Cardiac septum (tissue), 1 donor: Measurements from ENCODE around the gene SKI. TPM values are rescaled to one million over a fixed set of nuclear protein-coding genes. Genes with fewer than 3 reads are reported as not detected.

Experiments used
- DNase-seq: peaks from one replicate; pipeline ENCODE4 v3.0.0-alpha.2; 2020; ENCODE audit warnings: low spot score
- intact Hi-C: fragments of 100-400 bp; cut with DNase I; formaldehyde crosslinking; loops from one replicate; pipeline ENCODE4 v1.14.0; 2022
- total RNA-seq: library from RNA; stranded (reverse); fragmentation: NEBNext Ultra II Directional; extraction: Animal tissue kit (Norgen Biotek cat#: 25700); gene quantifications from one replicate; pipeline ENCODE4 v1.2.1, GENCODE V29; 2021
- donor health status: DM: no; HTN: no; CAD: no.

The SKI gene
- total RNA-seq, 1 donor from 2014 or later: 39.9 TPM

GRCh38 chr1:2270260-2271100 lies 42.4 kb downstream of the SKI start:
- intact Hi-C loops: no loop called here
- DNase-seq: no peak

- intact Hi-C loops: no loop called here
- DNase-seq: no peak
These were observed 43.1 kb downstream of the SKI start for GRCh38 chr1:2271211-2271721.

GRCh38 chr1:2271841-2272655 lies 43.9 kb downstream of the SKI start:
- intact Hi-C loops: no loop called here
- DNase-seq: no peak

- intact Hi-C loops: no loop called here
- DNase-seq: no peak
These were observed 44.7 kb downstream of the SKI start for GRCh38 chr1:2272686-2273400.

- DNase-seq: no peak
- intact Hi-C loops: no loop called here
These were observed 45.4 kb downstream of the SKI start for GRCh38 chr1:2273401-2274090.

GRCh38 chr1:2274231-2274928 lies 46.3 kb downstream of the SKI start:
- DNase-seq: no peak
- intact Hi-C loops: no loop called here

GRCh38 chr1:2274929-2275475 lies 46.9 kb downstream of the SKI start:
- intact Hi-C loops: loop anchor here (5.0 kb wide), 1 partner anchor 63 kb away; no protein-coding TSS in a partner anchor
- no peak for DNase-seq

GRCh38 chr1:2275796-2276536 lies 47.8 kb downstream of the SKI start:
- intact Hi-C loops: loop anchor here (5.0 kb wide), 1 partner anchor 64 kb away; no protein-coding TSS in a partner anchor

GRCh38 chr1:2276803-2277580 lies 48.9 kb downstream of the SKI start:
- intact Hi-C loops: loop anchor here (5.0 kb wide), 1 partner anchor 65 kb away; no protein-coding TSS in a partner anchor

More at GRCh38 chr1:2275796-2276536, 47.8 kb downstream of the SKI start:
- no peak for DNase-seq

GRCh38 chr1:2277741-2278488 lies 49.8 kb downstream of the SKI start:
- no peak for DNase-seq
- intact Hi-C loops: loop anchor here (5.0 kb wide), 1 partner anchor 66 kb away; no protein-coding TSS in a partner anchor

More at GRCh38 chr1:2276803-2277580, 48.9 kb downstream of the SKI start:
- DNase-seq: no peak

- intact Hi-C loops: loop anchor here (5.0 kb wide), 1 partner anchor 66 kb away; no protein-coding TSS in a partner anchor
- no peak for DNase-seq
These were observed 50.6 kb downstream of the SKI start for GRCh38 chr1:2278591-2279209.

- intact Hi-C loops: loop anchor here (5.0 kb wide), 1 partner anchor 67 kb away; no protein-coding TSS in a partner anchor
- no peak for DNase-seq
These were observed 51.1 kb downstream of the SKI start for GRCh38 chr1:2279210-2279639.

- no peak for DNase-seq
- intact Hi-C loops: loop anchor here (5.0 kb wide), 1 partner anchor 68 kb away; no protein-coding TSS in a partner anchor
These were observed 51.7 kb downstream of the SKI start for GRCh38 chr1:2279817-2280216.

GRCh38 chr1:2282556-2283270 lies 54.6 kb downstream of the SKI start:
- intact Hi-C loops: no loop called here
- no peak for DNase-seq
